HT-29 (cell line): Measurements from ENCODE around the gene PPARGC1A. TPM values are rescaled to one million over a fixed set of nuclear protein-coding genes. Genes with fewer than 3 reads are reported as not detected.

ENCODE experiments used
- DNase-seq: peaks from one replicate; pipeline ENCODE4 v3.0.0-alpha.2; 2015; ENCODE audit warnings: low spot score
- total RNA-seq: library from RNA; depleted of rRNA; stranded (reverse); fragments of >200 nt; shearing (Covaris generic); gene quantifications from 2 replicates; pipeline ENCODE4 v1.2.3, GENCODE V29; 2014

Gene PPARGC1A
- total RNA-seq, 1 experiment from 2014 or later, result 0.08 TPM

DNA sequence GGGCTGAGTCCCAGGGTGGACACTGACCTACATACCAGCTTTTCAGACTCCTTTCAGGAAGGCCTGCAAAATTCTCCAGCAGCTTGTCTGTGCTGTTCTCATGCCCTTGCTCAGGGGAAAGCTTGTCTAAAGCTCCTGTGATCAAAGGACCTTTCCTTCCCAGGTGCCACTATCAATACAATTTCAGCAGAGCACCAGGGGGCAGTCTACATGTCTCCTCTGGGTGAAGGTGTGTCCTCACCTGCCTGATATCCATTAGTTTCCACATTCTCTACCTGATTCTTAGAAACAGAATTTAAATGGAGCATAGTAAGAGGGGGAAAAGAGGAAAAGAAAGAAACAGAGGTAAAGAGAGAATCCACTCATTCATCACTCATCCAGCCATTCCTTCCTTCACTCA is 114.2 kb downstream of the PPARGC1A start:
- peak; percentile 41 for DNase-seq

- no peak for DNase-seq
Observed at GRCh38 chr4:23774909-23775308, 114.9 kb downstream of the PPARGC1A start.

DNA sequence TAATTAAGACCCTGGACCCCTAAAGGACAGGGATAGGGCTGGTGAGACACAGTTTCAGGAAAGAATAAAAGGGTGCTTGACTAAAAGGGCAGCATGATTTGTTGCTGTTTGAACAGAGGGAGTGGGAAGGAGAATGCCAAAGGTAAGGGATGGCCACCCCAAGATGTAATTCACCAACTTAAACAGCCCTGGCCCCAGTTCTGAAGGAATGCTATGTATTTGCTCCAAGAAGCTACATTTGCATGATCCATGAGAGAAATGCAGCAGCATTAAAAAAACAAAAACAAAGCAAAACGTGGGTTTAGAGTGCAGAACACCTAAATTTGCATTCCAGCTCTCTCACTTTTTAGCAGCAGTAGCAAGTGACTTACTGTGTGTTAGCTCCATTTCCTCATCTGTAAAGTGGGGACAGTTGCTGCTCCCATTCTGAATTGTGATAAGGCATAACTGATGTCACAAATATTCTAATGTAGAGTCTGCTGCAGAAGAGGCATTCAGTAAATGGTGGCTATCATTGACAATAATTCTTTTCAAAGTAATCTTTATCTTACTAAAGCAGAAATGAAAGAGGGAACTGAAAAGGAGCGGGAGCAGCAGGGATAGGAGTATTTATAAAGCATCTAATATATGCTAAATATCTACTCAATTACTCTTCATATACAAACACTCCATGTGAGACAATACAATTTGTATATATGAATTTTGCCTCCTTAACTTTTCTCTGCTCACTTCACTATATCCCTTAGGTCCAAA is 115.8 kb downstream of the PPARGC1A start:
- no peak for DNase-seq

- DNase-seq, result no peak
Observed at GRCh38 chr4:23770011-23770410, 119.8 kb downstream of the PPARGC1A start.

- no peak for DNase-seq
Observed at GRCh38 chr4:23769406-23769805, 120.4 kb downstream of the PPARGC1A start.

DNA sequence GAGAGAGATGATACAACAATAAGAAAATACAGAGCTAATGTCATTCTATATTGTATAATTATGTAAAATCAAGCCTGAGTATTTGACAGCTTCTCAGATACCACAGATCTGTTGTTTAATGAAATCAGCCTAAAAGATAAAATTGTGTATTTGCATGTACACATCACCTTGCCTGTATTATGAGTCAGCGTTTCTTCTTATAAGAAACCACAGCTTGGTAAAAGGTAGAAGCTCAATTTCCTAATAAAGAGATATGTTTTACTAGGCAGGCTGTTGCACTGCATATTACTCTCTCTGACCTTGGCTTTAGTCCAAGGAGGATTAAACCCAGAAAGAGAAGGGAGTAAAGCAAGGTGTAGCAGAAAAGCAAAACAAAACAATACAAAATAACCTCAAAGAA is 121.3 kb downstream of the PPARGC1A start:
- DNase-seq, result peak; percentile 9

DNA sequence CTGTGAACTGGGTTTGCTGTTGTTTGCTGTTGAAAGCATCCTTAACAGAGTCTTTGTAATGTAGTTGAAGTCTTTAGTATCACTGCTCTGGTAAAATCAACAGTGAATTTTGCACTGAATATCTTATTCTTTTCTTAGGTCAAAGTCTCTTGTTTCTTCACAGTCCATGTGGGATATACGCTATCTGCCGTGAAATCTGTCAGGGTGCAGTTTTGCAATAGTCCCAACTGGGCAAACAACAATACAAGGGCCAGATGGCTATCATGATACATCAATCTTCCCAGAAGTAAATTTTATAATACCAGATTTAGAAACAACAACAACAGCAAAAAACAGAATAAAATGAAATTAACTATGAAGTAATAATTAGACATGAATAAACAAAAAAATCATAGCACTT is 123.5 kb downstream of the PPARGC1A start:
- no peak for DNase-seq

DNA sequence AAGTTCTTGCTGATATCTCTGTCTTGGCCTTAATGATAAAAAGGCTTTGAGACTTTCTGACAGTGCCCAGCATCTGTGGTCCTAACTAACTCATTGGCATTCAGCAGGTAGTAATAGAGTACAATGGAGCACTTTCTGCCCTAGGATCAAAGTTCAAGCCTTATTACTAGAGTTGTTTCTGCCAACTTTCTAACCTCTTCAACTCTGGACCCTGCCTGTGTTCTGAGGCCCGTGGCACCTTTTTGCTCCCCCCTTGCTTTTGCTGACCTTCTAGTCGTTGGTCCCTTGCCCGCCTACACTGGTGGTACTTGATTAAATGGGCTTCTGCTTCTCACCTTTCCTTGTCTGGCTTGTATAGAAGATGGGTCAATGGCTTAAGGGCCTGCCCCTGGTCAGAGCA is 126.3 kb downstream of the PPARGC1A start:
- DNase-seq, result no peak

DNA sequence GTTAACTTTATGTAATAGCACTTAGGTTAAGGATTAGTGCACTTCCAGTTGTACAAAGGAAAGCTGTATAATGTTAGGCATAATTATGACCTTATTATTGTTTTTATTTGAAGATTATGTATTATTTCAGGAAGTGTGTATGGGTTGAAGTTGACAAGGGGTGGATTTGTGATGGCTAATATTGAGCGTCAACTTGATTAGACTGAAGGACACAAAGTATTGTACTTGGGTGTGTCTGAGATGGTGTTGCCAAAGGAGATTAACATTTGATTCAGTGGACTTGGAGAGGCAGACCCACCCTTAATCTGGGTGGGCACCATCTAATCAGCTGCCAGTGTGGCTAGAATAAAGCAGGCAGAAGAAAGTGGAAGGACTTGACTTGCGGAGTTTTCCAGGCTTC is 127.3 kb downstream of the PPARGC1A start:
- DNase-seq, result no peak

DNA sequence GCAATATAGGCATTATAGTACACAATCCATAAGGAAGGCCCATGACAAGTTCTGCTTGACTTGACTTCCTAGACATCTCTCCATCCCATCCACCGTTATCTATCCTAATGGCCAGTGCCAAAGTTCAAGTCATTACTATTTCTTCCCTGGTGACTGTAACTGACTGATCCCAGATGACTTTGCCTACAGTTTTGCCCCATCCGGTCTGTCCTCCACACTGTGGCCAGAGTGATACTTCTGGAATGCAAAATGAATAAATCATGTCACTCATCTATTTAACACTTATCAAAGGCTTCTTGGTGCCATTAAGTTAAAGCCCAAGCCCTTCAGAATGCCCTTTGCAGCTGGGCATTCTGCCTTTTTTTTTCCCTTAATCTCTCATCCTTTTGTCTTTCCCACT is 130.8 kb downstream of the PPARGC1A start:
- DNase-seq, result no peak

- no peak for DNase-seq
Observed at GRCh38 chr4:23754688-23755087, 135.2 kb downstream of the PPARGC1A start.

DNA sequence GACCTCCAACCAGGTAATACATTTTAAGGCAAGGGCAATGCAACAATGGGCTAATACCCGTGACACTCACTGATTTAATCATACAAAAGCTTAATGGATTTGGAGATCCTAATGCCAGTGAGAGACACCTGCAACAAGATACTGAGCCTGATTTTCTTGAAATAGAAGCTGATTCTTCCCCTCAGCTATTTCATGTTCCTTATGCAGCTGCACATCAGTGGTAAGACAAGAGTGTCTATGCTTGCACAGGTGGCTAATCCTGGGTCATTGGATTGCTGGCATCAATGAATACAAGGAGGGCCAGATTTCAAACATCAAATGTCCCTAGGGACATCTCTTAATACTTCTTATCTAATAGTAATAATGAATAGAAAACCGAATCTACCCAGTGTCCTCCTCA is 139.7 kb downstream of the PPARGC1A start:
- no peak for DNase-seq

DNA sequence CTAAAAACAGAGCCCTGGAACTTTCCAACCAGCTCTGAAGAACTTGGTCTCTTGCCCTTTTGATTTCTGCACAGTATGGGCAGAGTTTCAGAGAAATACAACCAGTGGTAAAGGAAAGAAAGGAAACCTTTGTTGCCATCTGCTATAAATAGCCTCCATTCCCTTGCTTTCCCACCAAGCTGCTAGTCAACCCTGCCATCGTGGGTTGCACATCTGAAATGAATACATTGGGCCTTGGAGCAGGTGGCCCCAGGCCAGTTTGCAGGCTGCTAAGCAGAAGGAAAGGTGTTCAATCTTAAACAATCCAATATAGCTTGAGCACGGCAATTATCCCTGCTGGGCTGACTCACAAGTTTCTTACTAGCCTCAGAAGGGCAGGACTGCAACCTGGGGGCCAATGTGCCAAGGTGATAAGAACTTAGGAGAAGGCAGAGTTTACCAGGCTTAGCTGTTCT is 142.5 kb downstream of the PPARGC1A start:
- no peak for DNase-seq

DNA sequence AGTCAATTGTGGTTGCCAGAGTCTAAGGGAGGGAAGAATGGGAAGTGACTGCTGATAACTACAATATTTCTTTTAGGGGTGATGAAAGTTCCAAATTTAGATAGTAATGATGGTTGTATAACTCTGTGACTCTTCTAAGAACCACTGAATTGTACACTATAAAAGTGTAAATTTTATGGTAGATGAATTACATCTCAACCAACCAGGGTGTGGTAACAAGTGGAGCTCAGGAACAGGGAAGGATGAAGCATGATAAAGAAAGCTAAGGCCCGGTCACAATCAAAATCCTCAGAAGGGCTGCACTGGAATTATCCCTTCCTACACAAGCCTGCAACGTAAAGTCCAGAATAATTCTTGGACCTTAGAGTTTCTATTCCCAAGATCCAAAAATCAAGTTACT is 143.2 kb downstream of the PPARGC1A start:
- DNase-seq, result no peak

DNA sequence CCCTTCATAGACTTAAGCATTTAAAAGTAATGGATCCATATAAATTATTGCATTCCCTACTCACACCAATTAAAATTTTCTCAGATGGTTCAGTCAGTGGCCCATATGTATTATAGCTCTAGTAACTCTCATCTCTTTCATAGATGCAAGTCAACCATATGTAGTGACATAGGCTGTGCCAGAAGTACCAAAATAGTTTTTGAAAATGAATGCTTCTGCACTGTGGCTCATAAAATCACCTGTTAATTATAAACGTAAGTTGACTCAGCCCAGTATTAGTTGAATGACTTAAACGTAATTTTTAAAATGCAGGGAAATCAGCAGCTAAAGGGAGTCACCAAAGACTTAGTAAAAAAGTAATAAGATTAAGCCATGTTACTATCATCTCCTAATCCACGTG is 143.8 kb downstream of the PPARGC1A start:
- no peak for DNase-seq

GRCh38 chr4:23745377-23745776 is 144.5 kb downstream of the PPARGC1A start:
- DNase-seq, result no peak
